Uterus (tissue), 2 donors: Measurements from ENCODE around the gene WDR81.

ENCODE experiments used
- POLR2A ChIP-seq, 2 donors: fragments of 450-650 bp; IDR thresholded peaks; one replicate each; pipeline ENCODE4 v1.6.1; 2016; ENCODE audit warnings: antibody characterized with exemption in 2 of 2, mild to moderate bottlenecking in 1 of 2, moderate library complexity in 1 of 2
- TF ChIP-seq, protein P1 (sequence below), 4 experiments: fragments of 200-600 bp in 2 of 4; fragments of 450-650 bp in 2 of 4; sonication (generic) in 2 of 4; IDR thresholded peaks; one replicate each; pipeline ENCODE4 v1.5.1; 2016 to 2019; ENCODE audit warnings: antibody characterized with exemption in 4 of 4, mild to moderate bottlenecking in 2 of 4, moderate library complexity in 1 of 4

GRCh38 chr17:1776328-1776727, 51.8 kb downstream of the WDR81 start:
- TF ChIP-seq, protein P1, sequence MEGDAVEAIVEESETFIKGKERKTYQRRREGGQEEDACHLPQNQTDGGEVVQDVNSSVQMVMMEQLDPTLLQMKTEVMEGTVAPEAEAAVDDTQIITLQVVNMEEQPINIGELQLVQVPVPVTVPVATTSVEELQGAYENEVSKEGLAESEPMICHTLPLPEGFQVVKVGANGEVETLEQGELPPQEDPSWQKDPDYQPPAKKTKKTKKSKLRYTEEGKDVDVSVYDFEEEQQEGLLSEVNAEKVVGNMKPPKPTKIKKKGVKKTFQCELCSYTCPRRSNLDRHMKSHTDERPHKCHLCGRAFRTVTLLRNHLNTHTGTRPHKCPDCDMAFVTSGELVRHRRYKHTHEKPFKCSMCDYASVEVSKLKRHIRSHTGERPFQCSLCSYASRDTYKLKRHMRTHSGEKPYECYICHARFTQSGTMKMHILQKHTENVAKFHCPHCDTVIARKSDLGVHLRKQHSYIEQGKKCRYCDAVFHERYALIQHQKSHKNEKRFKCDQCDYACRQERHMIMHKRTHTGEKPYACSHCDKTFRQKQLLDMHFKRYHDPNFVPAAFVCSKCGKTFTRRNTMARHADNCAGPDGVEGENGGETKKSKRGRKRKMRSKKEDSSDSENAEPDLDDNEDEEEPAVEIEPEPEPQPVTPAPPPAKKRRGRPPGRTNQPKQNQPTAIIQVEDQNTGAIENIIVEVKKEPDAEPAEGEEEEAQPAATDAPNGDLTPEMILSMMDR (IDR thresholded peaks at IDR 0.05) = no peak
- no peak for TF ChIP-seq POLR2A (IDR thresholded peaks at IDR 0.05)
